Sigmoid colon (tissue), 4 donors: ENCODE results near the gene REPS1.

ENCODE experiments used
- POLR2A ChIP-seq, 2 donors: fragments of 450-650 bp; IDR thresholded peaks; one replicate each; pipeline ENCODE4 v1.6.1; 2016; ENCODE audit warnings: antibody characterized with exemption in 2 of 2, mild to moderate bottlenecking in 2 of 2, moderate library complexity in 2 of 2
- POLR2AphosphoS5 ChIP-seq, 4 donors: sonication (generic); formaldehyde crosslinking; IDR thresholded peaks; one replicate each; pipeline ENCODE4 v1.6.1; 2017; ENCODE audit warnings: antibody characterized with exemption in 4 of 4
- TF ChIP-seq, protein P1 (sequence below), 4 experiments: fragments of 450-650 bp in 3 of 4; fragments of 200-600 bp in 1 of 4; IDR thresholded peaks; one replicate each; pipeline ENCODE4 v1.5.1; 2016 to 2019; ENCODE audit warnings: antibody characterized with exemption in 4 of 4, mild to moderate bottlenecking in 3 of 4, moderate library complexity in 2 of 4

GRCh38 chr6:138864343-138864890, 123.6 kb downstream of the REPS1 start:
- TF ChIP-seq, protein P1, sequence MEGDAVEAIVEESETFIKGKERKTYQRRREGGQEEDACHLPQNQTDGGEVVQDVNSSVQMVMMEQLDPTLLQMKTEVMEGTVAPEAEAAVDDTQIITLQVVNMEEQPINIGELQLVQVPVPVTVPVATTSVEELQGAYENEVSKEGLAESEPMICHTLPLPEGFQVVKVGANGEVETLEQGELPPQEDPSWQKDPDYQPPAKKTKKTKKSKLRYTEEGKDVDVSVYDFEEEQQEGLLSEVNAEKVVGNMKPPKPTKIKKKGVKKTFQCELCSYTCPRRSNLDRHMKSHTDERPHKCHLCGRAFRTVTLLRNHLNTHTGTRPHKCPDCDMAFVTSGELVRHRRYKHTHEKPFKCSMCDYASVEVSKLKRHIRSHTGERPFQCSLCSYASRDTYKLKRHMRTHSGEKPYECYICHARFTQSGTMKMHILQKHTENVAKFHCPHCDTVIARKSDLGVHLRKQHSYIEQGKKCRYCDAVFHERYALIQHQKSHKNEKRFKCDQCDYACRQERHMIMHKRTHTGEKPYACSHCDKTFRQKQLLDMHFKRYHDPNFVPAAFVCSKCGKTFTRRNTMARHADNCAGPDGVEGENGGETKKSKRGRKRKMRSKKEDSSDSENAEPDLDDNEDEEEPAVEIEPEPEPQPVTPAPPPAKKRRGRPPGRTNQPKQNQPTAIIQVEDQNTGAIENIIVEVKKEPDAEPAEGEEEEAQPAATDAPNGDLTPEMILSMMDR (IDR thresholded peaks at IDR 0.05) = no peak
- TF ChIP-seq POLR2A (IDR thresholded peaks at IDR 0.05) = no peak
- no peak for TF ChIP-seq POLR2AphosphoS5 (IDR thresholded peaks at IDR 0.05)
